T-helper 9 cell (primary cell): ENCODE data around the gene SPRYD4.
A peak's percentile ranks its signal among the peaks of the same experiment; 100 is the strongest.
"Not testable (repeated sequence)": the region's sequence is repeated elsewhere in the genome, so short reads cannot be mapped to it uniquely, and the experiment has no call there.

ENCODE experiments used
- DNase-seq: peaks from one replicate; pipeline ENCODE4 v3.0.0-alpha.2; 2020

SPRYD4 gene

GRCh38 chr12:56476972-56477432 lies 8.6 kb downstream of the SPRYD4 start:
- DNase-seq: no peak

- no peak for DNase-seq
Observed at GRCh38 chr12:56477521-56478225, 9.3 kb downstream of the SPRYD4 start.

- DNase-seq: no peak
Observed at GRCh38 chr12:56479625-56480024, 11.2 kb downstream of the SPRYD4 start.

- no peak for DNase-seq
Observed at GRCh38 chr12:56484566-56484965, 16.2 kb downstream of the SPRYD4 start.

GRCh38 chr12:56486694-56487093 lies 18.3 kb downstream of the SPRYD4 start:
- no peak for DNase-seq

- no peak for DNase-seq
Observed at GRCh38 chr12:56487448-56488040, 19.2 kb downstream of the SPRYD4 start.

- peak; percentile 59 for DNase-seq
Observed at GRCh38 chr12:56488041-56488955, 19.9 kb downstream of the SPRYD4 start, which contains the start of gene GLS2. GLS2 (minus strand) TSS chr12:56488161; CDS start chr12:56488118, 43 bp downstream.

GRCh38 chr12:56490360-56490759 lies 22.0 kb downstream of the SPRYD4 start:
- no peak for DNase-seq

- not testable (repeated sequence) for DNase-seq
Observed at GRCh38 chr12:56493409-56494105, 25.2 kb downstream of the SPRYD4 start.

- DNase-seq: not testable (repeated sequence)
Observed at GRCh38 chr12:56494106-56494415, 25.7 kb downstream of the SPRYD4 start.

GRCh38 chr12:56494481-56494880 lies 26.1 kb downstream of the SPRYD4 start:
- DNase-seq: not testable (repeated sequence)

- peak; percentile 28 for DNase-seq
Observed at GRCh38 chr12:56496704-56497103, 28.3 kb downstream of the SPRYD4 start.

GRCh38 chr12:56498126-56498902 lies 29.9 kb downstream of the SPRYD4 start:
- not testable (repeated sequence) for DNase-seq

GRCh38 chr12:56499452-56499851 lies 31.1 kb downstream of the SPRYD4 start:
- DNase-seq: not testable (repeated sequence)

- not testable (repeated sequence) for DNase-seq
Observed at GRCh38 chr12:56499879-56500278, 31.5 kb downstream of the SPRYD4 start.

GRCh38 chr12:56510786-56511185 lies 42.4 kb downstream of the SPRYD4 start:
- no peak for DNase-seq

GRCh38 chr12:56514014-56514318 lies 45.6 kb downstream of the SPRYD4 start:
- DNase-seq: not testable (repeated sequence)

GRCh38 chr12:56517854-56518253 lies 49.5 kb downstream of the SPRYD4 start:
- DNase-seq: no peak

GRCh38 chr12:56518570-56518969 lies 50.2 kb downstream of the SPRYD4 start:
- no peak for DNase-seq

GRCh38 chr12:56520048-56520447 lies 51.7 kb downstream of the SPRYD4 start:
- no peak for DNase-seq

- no peak for DNase-seq
Observed at GRCh38 chr12:56520506-56520905, 52.1 kb downstream of the SPRYD4 start.

GRCh38 chr12:56521209-56521589 lies 52.8 kb downstream of the SPRYD4 start:
- no peak for DNase-seq
